ENCODE data around the gene CFAP97D1.

The CFAP97D1 gene

DNA sequence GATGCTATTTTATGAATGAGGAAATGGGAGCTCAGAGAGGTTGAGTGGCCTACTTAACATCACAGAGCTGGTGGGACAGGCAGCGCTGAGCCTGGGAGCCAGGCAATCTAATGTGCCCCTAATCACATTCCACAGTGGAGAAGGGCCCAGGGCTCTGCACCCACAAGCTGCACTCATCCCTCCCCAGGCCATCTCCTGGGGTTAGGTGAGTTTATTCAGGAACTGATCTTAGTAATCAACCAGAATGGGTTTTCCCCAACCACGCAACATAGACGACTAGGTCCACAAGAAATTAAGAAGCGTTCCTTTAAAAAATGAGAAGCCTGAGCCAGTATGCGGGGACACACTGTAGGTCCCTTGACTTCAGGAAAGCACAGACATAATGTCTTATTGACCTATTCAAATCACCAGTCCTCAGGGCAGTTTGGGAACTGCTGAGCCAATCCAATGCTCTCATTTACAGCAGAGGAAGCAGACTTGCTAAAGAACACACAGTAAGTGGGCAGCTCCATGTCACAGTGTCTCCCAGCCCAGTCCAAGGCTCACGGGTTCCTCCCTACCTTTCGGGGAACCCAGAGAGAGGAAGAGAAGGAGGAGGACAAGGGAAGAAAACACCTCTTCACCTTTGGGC lies 50.4 kb downstream of the CFAP97D1 start:
- DNase-seq (no peak), ATAC-seq (ENCODE audit: insufficient read depth, low read depth) (no peak)
- H3K27me3 ChIP-seq (ENCODE audit: insufficient read depth, low read length, poor library complexity), result peaks cover 17% of the 10 kb centered on the region
- H2AFZ ChIP-seq (ENCODE audit: low read depth, low read length), result no peak overlapping the region
- no peaks in the 10 kb centered on the region for H3K36me3 ChIP-seq (ENCODE audit: insufficient read depth, low read length)
- no peak overlapping the region for H3K4me2 ChIP-seq (ENCODE audit: insufficient read depth, low read length)
- no peak overlapping the region for H3K9ac ChIP-seq (ENCODE audit: low read depth, low read length)
- no peak overlapping the region for H3K27ac ChIP-seq (ENCODE audit: low read length)
- H3K79me2 ChIP-seq (ENCODE audit: insufficient read depth, low read length), result no peaks in the 10 kb centered on the region
- no peaks in the 10 kb centered on the region for H4K20me1 ChIP-seq (ENCODE audit: insufficient read depth, low read length)
- H3K4me1 ChIP-seq (ENCODE audit: insufficient read depth, low read length), result no peaks in the 10 kb centered on the region
- no peak overlapping the region for H3K4me3 ChIP-seq (ENCODE audit: low read depth in 1 of 2, low read length in 2 of 2)
- no peaks in the 10 kb centered on the region for H3K9me3 ChIP-seq (ENCODE audit: insufficient read depth, low read length, severe bottlenecking)
- no peak for TF ChIP-seq EZH2 (IDR thresholded peaks at IDR 0.05; ENCODE audit: borderline replicate concordance, low read depth, low read length, severe bottlenecking)
- TF ChIP-seq, protein P1, sequence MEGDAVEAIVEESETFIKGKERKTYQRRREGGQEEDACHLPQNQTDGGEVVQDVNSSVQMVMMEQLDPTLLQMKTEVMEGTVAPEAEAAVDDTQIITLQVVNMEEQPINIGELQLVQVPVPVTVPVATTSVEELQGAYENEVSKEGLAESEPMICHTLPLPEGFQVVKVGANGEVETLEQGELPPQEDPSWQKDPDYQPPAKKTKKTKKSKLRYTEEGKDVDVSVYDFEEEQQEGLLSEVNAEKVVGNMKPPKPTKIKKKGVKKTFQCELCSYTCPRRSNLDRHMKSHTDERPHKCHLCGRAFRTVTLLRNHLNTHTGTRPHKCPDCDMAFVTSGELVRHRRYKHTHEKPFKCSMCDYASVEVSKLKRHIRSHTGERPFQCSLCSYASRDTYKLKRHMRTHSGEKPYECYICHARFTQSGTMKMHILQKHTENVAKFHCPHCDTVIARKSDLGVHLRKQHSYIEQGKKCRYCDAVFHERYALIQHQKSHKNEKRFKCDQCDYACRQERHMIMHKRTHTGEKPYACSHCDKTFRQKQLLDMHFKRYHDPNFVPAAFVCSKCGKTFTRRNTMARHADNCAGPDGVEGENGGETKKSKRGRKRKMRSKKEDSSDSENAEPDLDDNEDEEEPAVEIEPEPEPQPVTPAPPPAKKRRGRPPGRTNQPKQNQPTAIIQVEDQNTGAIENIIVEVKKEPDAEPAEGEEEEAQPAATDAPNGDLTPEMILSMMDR (IDR thresholded peaks at IDR 0.05; ENCODE audit: borderline replicate concordance, extremely low read depth, low read length, poor library complexity, severe bottlenecking), result no peak

DNA sequence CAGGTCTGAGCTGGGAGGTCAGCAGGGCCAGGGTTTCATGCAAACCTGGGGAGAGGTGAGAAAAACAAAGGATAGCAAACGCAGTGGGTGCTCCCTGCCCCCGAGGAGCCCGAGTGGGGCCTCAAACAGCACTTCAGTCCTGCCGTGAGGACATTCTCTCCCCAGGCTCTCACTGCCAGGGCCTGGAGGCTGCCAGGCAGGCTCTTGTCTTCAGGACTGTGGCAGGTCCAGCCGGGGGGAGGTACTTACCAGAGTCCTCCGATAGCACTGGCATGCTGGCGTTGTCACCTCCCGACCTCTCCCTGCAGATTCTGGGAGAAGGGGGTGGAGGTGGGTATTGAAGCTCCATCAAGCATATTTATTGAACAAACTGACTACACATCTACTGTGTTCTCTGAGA lies 51.4 kb downstream of the CFAP97D1 start:
- Histone ChIP-seq H4K20me1 (ENCODE audit: insufficient read depth, low read length) (no peaks in the 10 kb centered on the region), H3K79me2 (ENCODE audit: insufficient read depth, low read length) (no peaks in the 10 kb centered on the region), H3K4me3 (ENCODE audit: low read depth in 1 of 2, low read length in 2 of 2) (no peak overlapping the region), H2AFZ (ENCODE audit: low read depth, low read length) (no peak overlapping the region), H3K9me3 (ENCODE audit: insufficient read depth, low read length, severe bottlenecking) (no peaks in the 10 kb centered on the region), H3K9ac (ENCODE audit: low read depth, low read length) (no peak overlapping the region), H3K4me1 (ENCODE audit: insufficient read depth, low read length) (no peaks in the 10 kb centered on the region), H3K27me3 (ENCODE audit: insufficient read depth, low read length, poor library complexity) (peaks cover 17% of the 10 kb centered on the region), H3K4me2 (ENCODE audit: insufficient read depth, low read length) (no peak overlapping the region), H3K36me3 (ENCODE audit: insufficient read depth, low read length) (no peaks in the 10 kb centered on the region), H3K27ac (ENCODE audit: low read length) (no peak overlapping the region)
- TF ChIP-seq, protein P1 (IDR thresholded peaks at IDR 0.05; ENCODE audit: borderline replicate concordance, extremely low read depth, low read length, poor library complexity, severe bottlenecking), result no peak
- TF ChIP-seq EZH2 (IDR thresholded peaks at IDR 0.05; ENCODE audit: borderline replicate concordance, low read depth, low read length, severe bottlenecking), result no peak
- no peak for ATAC-seq (ENCODE audit: insufficient read depth, low read depth)
- DNase-seq, result no peak

DNA sequence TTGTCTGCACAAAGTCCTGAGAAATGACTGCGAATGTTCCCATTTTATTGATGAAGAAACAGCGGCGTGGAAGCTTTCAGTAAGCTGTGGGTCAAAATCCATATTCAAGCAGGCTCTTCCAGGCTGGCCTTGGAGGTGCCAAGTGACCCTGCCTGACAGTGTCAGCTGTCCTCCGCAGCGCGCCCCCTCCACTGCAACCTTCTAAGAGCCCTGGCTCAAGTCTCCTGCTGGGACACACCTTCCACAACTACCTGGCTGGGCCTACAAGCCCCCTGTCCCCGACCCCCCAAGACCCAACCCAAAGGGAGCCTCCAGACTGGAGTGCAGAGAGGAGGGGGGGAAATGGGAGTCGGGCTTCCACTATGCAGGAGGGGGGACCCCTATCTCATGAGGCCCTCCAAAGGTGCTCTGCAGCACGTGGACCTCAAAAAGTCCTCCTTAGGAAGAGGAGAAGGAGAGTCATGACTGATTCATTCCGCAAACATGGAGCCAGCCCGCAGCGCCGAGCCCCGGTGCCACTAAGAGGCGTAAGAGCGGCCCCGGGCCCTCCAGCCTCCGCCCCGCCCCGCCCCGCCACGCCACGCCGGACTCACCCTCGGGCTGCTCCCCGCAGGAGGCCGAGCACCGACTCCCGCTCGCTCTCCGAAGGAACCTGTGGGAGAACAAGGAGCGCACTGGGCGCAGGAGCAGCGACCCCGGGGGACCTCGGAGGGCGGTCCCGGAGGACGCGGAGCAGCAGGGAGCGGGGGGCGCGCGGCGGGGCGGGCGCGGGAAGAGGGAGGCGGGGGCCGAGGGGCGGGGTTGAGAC lies 52.1 kb downstream of the CFAP97D1 start:
- DNase-seq (no peak), ATAC-seq (ENCODE audit: insufficient read depth, low read depth) (no peak)
- Histone ChIP-seq H3K4me2 (ENCODE audit: insufficient read depth, low read length) (no peak overlapping the region), H3K4me1 (ENCODE audit: insufficient read depth, low read length) (no peaks in the 10 kb centered on the region), H3K9ac (ENCODE audit: low read depth, low read length) (no peak overlapping the region), H2AFZ (ENCODE audit: low read depth, low read length) (no peak overlapping the region), H3K79me2 (ENCODE audit: insufficient read depth, low read length) (no peaks in the 10 kb centered on the region), H3K4me3 (ENCODE audit: low read depth in 1 of 2, low read length in 2 of 2) (no peak overlapping the region), H4K20me1 (ENCODE audit: insufficient read depth, low read length) (no peaks in the 10 kb centered on the region), H3K27ac (ENCODE audit: low read length) (no peak overlapping the region), H3K36me3 (ENCODE audit: insufficient read depth, low read length) (no peaks in the 10 kb centered on the region), H3K27me3 (ENCODE audit: insufficient read depth, low read length, poor library complexity) (peaks cover 17% of the 10 kb centered on the region), H3K9me3 (ENCODE audit: insufficient read depth, low read length, severe bottlenecking) (no peaks in the 10 kb centered on the region)
- TF ChIP-seq, protein P1 (IDR thresholded peaks at IDR 0.05; ENCODE audit: borderline replicate concordance, extremely low read depth, low read length, poor library complexity, severe bottlenecking), result no peak
- no peak for TF ChIP-seq EZH2 (IDR thresholded peaks at IDR 0.05; ENCODE audit: borderline replicate concordance, low read depth, low read length, severe bottlenecking)

Data from DND-41 (cell line).